Measurements from ENCODE around the gene TRPV3.
"Not testable (repeated sequence)": the region's sequence is repeated elsewhere in the genome, so short reads cannot be mapped to it uniquely, and the experiment has no call there.

TRPV3 gene

DNA sequence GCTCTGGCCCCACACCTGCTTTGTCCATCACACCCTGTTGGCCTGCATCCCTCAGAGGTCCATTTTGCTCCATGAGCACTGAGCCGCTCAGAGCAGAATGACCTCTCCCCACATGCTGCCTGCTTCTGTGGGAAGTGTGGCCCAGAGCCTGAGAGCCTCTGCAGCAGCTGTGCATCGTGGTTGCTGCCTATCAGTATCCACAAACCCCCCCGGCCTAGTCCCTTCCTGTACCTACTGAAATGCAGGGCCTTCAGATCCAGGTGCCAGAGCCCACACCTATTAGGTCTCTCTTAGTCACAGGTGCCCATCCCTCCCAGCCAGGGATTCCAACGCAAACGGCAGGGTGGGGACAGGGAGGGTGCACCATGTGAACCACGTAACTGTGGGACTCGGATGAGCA, 16.6 kb upstream of the TRPV3 start:
- no peak overlapping the region for H3K4me3 ChIP-seq (ENCODE audit: low read depth, low read length)

DNA sequence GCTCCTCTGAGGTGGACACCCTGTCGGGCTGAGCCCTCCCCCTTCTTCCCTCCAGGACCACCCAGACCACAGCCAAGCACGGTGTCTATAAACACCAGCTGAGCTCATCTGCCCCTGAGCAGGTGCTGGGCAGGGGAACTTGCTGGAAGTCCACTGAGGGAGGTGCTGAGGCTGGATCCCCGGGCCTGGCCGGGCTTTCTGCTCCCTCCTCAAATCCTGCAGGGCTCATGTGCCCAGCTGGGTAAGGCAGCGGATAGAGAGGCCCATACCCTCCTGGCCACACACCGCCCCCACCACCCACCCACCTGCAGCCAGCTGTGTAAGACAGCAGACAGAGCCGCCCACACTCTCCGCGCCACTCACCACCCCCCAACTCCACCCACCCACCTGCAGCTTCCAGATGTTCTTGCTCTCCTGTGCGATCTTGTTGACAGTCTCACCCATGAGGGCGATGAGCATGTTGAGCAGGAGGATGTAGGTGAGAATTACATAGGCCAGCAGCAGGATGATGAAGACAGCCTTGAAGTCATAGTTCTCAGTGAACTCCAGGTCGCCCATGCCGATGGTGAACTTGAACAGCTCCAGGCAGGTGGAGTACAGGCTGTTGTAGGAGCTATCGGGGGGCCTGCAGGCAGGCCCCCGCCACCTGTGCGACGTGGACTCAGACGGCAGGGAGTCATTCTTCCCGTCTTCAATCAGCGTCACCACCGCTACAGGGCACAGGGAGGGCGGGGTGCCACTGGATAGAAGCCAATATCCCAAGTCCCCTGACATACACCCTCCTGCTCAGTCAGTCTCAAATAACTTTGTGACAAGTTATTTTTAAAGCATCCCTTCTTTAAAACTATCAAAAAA, 15.9 kb upstream of the TRPV3 start:
- H3K4me3 ChIP-seq (ENCODE audit: low read depth, low read length), result no peak overlapping the region

DNA sequence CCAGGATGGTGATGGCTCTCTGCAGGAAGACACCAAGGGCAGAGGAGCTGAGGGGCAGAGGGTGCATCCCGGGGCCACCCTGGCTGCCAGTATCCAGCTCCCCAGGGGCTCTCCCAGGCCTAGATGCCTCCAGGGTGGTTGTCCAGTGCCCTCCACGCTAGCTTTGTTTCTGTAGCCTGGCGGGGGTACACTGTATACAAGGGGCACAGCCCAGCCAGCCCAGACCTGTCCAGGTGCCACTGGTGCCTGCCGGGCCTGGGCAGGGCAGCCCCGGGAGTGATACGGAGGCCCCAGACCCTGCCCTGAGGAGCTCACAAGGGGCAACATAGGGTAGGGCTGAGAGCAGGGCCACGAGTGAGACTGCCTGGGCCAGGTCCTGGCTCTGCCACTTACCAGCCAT, 14.6 kb upstream of the TRPV3 start:
- no peak overlapping the region for H3K4me3 ChIP-seq (ENCODE audit: low read depth, low read length)

DNA sequence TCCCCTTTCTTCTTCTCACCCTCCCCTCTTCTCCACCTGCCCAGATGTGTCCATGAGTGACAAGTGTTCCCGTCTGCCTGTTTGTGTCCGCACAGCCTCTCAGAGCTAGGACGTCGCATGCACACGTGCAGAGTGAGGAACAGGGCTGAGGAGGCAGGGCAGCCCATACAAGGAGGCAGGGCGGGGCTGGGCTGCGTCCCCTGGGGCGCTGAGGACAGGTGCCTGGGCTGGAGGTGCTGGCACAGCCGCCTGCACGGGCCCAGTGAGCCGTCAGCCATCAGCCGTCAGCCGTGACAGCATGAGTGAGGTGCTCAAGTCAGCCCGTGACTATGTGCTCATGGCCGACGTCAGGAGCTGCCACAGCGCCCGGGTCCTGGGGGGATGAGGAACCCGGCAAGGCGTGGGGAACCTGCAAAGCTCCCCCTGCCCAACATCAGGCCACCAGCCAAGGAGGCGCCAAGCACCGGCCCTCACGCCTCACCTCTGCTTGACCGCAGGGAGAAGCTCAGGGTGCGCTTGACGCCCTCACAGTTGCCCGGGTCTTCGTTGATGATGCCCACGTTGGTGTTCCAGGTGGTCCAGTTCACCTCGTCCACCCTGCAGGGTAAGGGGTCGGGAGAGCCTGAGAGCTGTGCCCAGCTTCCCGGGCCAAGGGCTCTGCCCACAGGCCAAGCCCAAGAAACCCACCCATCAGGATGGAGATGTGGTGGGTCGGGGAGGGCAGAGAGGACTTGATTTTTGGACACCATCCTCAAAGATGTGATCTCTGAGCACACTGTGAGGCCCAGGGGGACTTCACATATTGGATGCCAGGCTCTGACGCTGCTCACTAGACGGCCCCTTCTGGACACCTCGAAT, 13.7 kb upstream of the TRPV3 start:
- no peak overlapping the region for H3K4me3 ChIP-seq (ENCODE audit: low read depth, low read length)

DNA sequence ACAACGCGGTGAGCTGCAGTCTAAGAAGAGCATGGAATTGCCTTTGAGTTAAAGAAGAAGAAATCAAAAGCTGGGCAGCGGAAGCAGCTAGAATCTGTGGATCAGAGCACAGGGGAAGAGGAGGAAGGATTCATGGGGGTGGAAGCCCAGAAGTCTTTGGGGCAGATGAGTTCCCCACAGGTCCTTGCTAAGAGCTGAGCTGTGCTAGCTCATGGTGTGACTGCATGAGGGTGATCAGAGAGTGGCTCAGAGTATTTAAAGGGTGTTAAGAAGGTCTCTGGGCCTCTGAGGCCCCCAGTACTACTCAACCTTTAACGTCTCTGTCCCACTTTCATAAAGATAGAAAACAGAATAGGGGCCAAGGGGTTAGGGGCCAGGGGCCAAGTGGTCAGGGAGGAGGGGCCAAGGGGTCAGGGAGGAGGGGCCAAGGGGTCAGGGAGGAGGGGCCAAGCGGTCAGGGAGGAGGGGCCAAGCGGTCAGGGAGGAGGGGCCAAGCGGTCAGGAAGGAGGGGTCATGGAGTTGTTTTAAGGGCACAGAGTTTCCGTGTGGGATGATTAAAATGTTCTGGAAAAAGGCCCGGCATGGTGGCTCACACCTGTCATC, 12.0 kb upstream of the TRPV3 start:
- no peak overlapping the region for H3K4me3 ChIP-seq (ENCODE audit: low read depth, low read length)

DNA sequence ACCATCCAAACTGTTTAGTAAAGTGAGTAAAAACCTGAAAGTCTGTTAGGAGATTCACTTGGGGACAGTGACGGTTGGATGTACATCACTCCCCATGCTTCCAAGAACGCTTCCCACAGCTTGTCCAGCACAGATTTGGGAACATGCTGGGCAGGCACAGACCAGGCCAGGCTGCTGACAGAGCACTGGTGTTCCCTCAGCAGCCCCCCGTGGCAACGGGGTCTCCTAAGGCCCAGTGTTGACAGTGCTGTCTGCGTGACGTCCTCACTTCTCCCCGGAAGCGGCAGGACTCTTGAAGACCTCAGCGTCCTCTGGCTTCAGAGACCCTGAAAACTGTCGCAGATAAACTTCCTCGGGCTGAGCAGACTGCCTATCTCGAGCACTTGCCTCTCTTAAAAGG, 8.9 kb upstream of the TRPV3 start:
- no peak overlapping the region for H3K4me3 ChIP-seq (ENCODE audit: low read depth, low read length)

DNA sequence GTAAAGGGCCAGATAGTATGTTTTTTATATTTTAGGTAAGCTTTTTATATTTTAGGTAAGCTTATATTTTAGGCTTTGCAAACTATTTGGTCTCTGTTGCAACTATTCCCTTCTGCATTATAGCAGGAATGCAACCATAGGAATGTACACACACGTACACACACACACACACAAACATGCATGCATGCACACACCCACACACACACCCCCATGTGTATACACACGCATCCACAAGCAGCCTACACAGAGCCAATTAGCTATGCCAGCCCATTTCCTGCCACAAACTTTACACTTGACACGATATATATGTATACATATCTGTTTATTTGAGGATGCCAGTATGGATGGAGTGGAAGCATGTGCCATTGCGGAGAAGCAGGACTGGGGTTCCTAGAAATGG, 7.5 kb upstream of the TRPV3 start:
- H3K4me3 ChIP-seq (ENCODE audit: low read depth, low read length), result no peak overlapping the region

DNA sequence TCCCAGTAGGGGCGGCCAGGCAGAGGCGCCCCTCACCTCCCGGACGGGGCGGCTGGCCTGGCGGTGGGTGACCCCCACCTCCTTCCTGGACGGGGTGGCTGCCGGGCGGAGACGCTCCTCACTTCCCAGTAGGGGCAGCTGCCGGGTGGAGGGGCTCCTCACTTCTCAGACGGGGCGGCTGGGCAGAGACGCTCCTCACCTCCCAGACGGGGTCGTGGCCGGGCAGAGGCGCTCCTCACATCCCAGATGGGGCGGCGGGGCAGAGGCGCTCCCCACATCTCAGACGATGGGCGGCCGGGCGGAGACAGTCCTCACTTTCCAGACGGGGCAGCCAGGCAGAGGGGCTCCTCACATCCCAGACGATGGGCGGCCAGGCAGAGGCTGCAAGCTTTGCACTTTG, 6.6 kb upstream of the TRPV3 start:
- H3K4me3 ChIP-seq (ENCODE audit: low read depth, low read length), result not testable (repeated sequence)

DNA sequence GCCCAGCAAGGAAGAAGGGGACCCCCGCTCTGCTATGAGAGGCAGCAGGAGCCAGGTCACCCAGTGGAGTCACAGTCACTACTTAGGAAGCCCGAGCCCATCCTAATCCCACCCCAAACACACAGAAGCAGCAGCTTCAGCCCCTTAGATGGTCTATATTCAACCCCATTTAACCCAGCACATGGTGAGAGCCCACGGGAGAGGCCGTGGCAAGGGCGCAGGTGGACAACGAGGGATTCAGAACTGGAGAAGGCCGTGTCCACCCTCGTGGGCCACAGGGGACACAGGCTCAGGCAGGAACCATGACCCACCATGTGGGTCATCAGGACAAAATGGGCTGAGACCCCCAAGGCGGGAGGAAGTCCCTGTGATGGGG, 1.6 kb upstream of the TRPV3 start:
- no peak overlapping the region for H3K4me3 ChIP-seq (ENCODE audit: low read depth, low read length)

DNA sequence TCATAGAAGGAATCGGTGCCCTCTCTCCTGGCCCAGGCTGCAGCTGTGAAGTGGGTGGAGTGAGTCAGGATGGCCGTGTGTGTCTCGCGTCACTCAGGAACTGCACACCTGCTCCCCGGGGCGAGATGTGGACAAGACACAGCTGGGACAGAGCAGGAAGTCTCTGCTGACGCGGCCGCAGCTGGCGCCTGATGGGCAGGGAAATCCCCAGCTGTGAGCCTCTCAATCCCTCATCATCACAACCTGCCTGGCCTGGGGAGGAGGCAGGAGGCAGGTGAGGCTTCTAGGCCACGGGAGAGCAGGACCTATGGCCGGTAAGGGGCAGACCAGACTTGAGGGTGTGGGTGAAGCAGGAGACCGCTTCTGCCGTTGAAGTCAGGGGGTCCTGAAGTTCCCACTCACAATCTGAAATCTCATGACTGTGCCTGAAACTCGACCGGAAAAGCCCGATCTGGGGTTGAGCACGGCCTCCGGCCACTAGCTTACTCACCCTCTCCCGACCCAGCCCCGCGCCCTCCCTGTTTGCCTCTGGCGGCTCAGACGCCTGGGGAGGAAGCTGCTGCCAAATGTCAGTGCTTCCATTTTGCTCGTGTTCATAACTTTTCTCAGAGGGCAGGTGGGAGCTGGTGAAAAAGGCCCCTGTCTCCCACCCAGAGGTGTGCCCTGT, 1.1 kb upstream of the TRPV3 start:
- H3K4me3 ChIP-seq (ENCODE audit: low read depth, low read length), result no peak overlapping the region

DNA sequence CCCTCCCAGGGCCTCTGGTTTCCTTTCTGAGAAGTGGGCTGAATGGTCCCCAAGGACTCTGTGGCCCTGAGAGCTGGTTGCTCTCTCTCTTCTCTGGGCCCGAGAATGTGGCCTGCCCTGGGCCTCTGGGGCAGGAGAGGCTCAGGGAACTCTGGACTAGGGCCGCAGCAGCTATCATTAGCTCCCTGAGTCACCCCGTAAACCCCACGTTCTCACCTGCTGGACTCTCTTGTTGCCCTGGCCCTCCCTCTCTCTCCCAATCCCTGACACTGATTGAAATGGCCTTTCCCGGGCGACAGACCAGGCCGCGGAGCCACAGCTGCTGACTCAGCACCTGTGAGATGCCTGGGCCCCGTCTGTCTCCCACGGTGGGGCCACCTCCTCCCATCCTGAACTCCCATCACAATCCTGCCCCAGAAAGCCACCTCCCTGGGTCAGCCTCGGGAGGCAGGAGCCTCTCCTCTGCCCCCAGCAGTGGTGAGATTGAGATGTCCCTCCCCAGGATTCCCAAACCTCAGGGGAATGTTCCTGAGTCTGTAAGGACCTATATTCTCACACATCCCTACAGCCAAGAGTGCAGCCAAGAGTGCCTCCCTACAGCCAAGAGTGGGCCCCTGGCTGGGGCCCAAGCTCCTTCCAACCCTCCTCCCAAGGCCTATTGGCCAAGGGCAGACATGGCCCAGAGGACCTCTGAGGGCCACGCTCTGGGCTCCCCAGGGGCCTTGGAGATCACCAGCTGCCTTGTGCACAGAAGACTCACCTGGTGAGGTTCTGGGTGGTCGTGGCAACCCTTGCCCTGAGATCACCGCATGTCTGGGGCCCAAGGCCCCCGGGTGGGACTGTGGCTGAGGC, 470 bp downstream of the TRPV3 start:
- no peak overlapping the region for H3K4me3 ChIP-seq (ENCODE audit: low read depth, low read length)

DNA sequence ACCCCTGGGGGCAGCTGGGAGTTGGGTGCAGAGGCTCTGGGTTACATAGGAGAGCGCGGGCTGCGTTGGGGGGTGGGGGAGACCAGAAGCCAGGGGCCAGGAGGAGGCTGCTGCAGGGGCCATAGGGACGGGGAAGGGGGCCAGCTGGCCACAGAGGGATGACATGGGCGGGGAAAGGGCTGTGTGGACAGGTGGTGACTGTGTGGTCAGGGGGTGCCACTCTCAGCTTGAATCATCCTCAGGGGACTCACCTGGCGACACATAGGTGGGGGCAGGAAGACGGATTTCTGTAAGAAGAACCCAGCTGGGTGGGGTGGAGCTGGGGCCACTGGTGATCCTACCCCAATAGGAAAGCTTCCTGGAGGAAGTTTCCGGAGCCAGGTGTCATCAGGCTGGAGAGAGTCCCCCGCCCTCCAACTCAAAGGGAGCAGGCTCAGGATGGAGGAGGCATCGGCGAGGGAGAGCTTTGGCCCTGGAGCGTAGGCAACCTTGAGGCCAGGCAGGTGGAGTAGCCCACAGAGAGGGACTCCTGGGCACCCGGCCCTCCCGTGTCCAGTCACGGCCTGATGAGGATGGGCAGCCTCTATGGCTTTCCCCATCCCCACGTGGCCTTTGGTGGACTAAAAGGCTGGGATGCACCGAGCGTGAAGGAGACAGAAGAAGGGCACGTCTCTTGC, 1.2 kb downstream of the TRPV3 start:
- no peak overlapping the region for H3K4me3 ChIP-seq (ENCODE audit: low read depth, low read length)

DNA sequence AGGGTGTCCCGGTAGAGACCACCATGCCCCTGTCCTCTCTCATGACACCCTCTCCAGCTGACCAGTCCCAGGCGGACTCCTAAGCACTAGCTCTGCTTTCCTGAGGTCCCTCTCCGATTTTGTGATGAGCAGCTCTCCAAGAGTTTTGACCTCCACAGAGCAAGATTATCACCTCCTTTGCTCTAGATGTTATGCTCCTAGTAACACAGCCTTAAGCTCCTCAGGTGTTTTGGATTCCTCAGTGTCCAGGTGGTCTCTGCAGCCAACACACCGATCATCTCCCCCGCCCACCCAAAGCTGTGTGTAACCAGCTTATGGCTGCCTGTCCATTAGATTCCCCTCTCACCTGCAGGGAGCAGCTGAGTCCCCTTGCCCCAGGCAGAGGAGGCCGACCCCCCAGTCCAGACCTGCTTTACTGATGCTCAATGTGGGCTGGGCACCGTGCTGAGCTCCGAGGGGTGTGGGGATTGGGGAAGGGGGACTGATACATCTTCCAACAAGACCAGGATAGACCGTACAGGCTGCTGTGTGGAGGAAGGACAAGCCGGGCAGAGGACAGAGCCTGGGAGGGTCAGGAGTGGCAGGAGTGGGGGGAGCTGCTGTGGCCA, 2.3 kb downstream of the TRPV3 start:
- H3K4me3 ChIP-seq (ENCODE audit: low read depth, low read length), result no peak overlapping the region

DNA sequence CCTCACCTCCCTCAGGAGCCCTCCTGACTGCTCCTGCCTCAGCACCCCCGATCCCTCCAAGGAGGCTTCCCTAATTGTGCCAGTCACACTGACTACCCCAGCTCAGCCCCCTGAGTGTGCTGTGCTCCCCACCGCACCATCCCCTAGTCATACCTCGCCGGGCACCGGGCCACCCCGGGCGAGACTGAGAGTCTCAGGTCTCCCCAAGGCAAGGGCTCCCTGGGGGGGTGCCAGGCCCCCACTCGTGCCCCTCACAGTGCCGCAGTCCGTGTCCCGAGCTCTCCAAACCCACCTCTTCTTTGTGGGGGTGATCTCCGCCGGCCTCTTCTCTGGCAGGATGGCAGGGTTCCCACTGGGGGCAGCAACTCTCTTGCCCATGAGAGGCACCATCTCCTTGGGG, 3.2 kb downstream of the TRPV3 start:
- no peak overlapping the region for H3K4me3 ChIP-seq (ENCODE audit: low read depth, low read length)

DNA sequence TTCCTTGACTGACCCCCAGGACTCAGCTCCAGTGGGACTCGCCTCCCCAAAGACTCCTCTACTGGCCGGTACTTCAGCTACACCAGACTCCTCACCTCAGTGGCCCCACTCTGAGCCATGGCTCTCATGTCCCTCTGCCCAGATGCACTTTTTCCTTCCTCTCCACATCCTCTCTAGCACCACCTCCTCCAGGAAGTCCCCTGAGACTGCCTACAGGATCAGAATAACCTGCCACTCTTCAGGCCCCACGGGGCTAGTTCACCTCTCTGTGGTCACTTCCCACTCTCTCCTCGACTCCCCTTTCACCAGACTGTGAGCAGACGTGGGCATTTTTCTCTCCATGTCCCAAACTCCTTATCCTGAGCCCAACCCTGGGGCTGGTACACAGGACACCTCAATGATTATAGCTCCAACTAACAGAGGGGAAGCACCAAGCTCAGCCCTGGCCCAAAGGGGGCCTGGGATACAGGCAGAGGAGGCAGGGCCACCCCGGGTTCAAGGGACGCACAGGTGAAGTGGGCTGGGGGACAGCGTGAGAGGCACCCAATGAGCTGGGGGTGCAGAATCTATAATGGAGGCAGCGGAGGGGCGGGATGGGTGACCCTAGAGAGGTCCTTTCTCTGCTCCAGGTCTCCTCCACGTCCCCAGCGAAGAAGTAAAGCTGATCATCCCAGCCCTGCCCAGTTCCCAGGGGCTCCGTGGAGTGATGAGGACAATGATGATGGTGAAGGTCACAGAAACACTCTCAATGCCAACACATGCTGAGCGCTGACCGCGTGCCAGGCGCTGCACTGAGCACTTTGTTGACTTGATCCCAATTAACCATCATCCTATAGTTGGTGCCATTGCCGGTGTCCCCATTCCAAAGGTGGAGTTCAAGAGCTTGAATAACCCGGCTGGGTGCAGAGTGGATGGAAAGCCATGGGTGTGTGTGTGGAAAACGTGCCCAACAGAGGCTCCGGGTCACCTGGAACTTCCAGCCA, 3.9 kb downstream of the TRPV3 start:
- H3K4me3 ChIP-seq (ENCODE audit: low read depth, low read length), result no peak overlapping the region

DNA sequence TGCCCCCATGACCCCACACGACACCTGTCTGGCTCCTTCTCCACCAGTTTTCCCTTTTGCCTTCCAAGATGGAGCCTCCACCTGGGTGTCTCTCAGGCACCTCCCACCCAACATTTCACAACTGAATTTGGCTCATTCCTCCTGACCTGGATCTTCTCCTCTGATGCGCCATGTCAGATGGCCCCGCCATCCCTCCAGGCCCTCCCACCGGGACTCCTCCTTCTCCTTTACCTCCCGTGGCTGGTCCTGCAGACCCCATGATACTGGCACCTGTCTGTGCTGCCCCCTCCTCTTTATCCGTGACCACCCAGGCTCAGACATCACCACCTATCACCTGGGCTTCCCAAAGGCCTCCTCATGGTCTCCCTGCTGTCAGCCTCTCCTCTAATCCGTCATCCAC, 4.7 kb downstream of the TRPV3 start:
- no peak overlapping the region for H3K4me3 ChIP-seq (ENCODE audit: low read depth, low read length)

DNA sequence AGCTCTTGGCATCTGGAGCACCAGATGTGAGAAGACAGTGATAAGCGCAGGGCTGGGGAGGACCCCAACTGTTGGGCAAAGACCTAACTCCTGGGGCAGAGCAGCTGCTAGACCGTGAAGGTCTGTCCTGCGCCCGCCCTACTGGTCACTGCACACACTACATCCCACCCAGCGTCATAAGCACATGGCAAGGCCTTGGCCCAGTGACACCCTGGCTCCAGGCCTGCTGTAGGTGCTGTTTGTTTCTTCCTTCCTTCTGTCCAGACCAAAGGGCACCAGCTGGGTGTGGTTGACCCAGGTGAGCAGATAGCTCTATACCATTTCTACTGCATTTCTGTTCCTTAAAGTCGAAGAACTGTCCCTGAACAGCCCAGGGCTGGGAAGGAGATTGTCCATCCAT, 6.4 kb downstream of the TRPV3 start:
- H3K4me3 ChIP-seq (ENCODE audit: low read depth, low read length), result no peak overlapping the region

DNA sequence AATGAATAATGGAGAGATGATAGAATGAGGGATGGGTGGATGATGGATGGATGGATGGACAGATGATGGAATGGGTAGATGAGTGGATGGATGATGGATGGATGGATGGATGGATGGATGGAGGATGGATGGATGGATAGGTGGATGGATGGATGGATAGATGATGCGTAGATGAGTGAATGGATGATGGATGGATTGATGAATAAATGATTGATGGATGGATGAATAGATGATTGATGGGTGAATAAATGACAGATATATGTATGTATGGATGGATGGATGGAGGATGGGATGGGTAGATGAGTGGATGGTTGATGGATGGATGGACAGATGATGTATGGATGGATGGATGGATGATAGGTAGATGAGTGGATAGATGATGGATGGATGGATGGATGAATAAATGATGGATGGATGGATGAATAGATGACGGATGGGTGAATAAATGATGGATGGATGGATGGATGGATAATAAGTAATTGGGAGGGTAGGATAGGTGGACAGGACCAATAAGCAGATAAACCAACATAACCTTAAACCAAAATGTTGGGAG, 7.9 kb downstream of the TRPV3 start:
- H3K4me3 ChIP-seq (ENCODE audit: low read depth, low read length), result no peak overlapping the region
